ENCODE results near the gene CDK14. TPM values are rescaled to one million over a fixed set of nuclear protein-coding genes. Genes with fewer than 3 reads are reported as not detected.

The CDK14 gene
- total and polyA plus RNA-seq, 2 donors (not counting 1 experiment from before 2014, with no cell fraction given) = 42.1 to 167 TPM

DNA sequence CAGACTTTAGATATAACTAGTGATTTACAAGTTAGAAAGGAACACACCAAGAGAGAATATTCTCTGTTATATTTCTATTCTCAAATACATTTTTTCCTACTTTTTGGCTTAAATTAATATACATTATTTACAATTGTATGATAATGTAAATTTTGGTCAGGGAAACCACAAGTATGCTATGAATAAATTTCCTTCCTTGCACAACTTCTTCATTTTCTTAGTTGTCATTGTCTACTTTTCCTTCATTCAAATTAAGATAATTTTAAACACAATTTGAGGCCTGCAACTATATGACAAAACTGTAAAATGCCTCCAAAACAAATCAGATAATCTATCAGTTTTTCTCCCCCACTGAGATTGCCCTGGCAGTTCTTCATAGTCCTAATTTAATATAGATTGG, 131.3 kb downstream of the CDK14 start:
- intact Hi-C loops (cut with micrococcal nuclease) = loop anchor here (5.0 kb wide), 2 partner anchors 40 to 380 kb away; partner anchors contain the start of gene GTPBP10

DNA sequence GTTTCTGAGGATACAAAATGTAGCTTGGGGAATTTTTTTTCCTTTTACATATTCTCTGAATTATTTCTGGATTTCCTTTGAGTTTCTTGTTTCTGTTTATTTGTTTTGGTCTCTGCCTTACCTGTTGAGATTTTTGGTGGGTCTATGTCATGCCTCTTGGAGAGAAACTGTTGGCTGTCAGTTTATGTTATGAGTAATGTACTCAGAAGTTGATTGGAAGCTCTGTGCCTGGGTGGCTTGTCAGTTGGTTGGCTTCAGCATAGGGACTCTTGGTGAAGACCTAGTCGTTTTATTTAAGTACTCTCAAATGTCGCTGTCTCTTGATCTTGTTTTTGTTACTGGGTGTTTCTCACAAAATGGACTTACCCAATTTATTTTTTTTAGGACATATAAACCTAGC, 132.4 kb downstream of the CDK14 start:
- ChIA-PET POLR2A (no interaction called here), CTCF (interaction anchor here (0.6 to 0.7 kb wide), 3 partner anchors 21 to 117 kb away, joined by 3 to 4 read pairs (median 3); no protein-coding TSS in a partner anchor)
- DNase-seq = no peak
- Mint-ChIP-seq H3K4me1 (peaks cover 86% of the 10 kb centered on the region), H3K4me3 (peak overlapping the region; percentile 70), H3K9me3 (ENCODE audit: insufficient read depth) (peaks cover 14% of the 10 kb centered on the region), H3K27ac (peak overlapping the region; percentile 68), H3K27me3 (no peaks in the 10 kb centered on the region)
- no peaks in the 10 kb centered on the region for H4K20me1 ChIP-seq (ENCODE audit: control insufficient read depth, insufficient read depth, low read length, poor library complexity, severe bottlenecking)
- H3K36me3 ChIP-seq (replicated peaks in 1 of 2; ENCODE audit: control extremely low read depth in 1 of 2, control insufficient read depth in 1 of 2, extremely low read depth in 1 of 2, insufficient read depth in 2 of 2, low read length in 1 of 2) = peaks cover 0 to 3% of the 10 kb centered on the region in 2 experiments
- no peaks in the 10 kb centered on the region for H3K27me3 ChIP-seq (replicated peaks in 1 of 4; ENCODE audit: control extremely low read depth in 1 of 4, control insufficient read depth in 3 of 4, insufficient read depth in 4 of 4, low read length in 3 of 4)
- H3K4me2 ChIP-seq (replicated peaks; ENCODE audit: low read depth, low read length, poor library complexity, severe bottlenecking) = peak overlapping the region; percentile 80
- no peak for ATAC-seq (ENCODE audit: low read depth)
- intact Hi-C loops (cut with micrococcal nuclease) = loop anchor here (5.0 kb wide), 2 partner anchors 39 to 381 kb away; partner anchors contain the start of gene GTPBP10
- peaks cover 93% of the 10 kb centered on the region for H3K79me2 ChIP-seq (ENCODE audit: control insufficient read depth, insufficient read depth, low read length)
- peak overlapping the region in 1 of 5 experiments; percentile 59 for H3K4me3 ChIP-seq (ENCODE audit: control extremely low read depth in 1 of 5, extremely low read depth in 1 of 5, insufficient read depth in 1 of 5, low read depth in 2 of 5, low read length in 4 of 5)
- H3K9me3 ChIP-seq (ENCODE audit: control extremely low read depth in 1 of 3, control insufficient read depth in 2 of 3, insufficient read depth in 1 of 3, low read length in 2 of 3) = peaks cover 0 to 5% (median 0%) of the 10 kb centered on the region in 3 donors
- peak overlapping the region; percentile 39 to 84 for H3K27ac ChIP-seq (ENCODE audit: low read length in 2 of 2)
- no peak overlapping the region for H2AFZ ChIP-seq (ENCODE audit: insufficient read depth, low read depth, low read length, poor library complexity, severe bottlenecking)
- peaks cover 44 to 62% of the 10 kb centered on the region in 2 donors for H3K4me1 ChIP-seq (ENCODE audit: control insufficient read depth in 2 of 2, insufficient read depth in 2 of 2, low read length in 2 of 2)
- no CpG with 5 or more reads among the region's 2 CpGs for WGBS (ENCODE audit: insufficient coverage)
- TF ChIP-seq, protein P1, sequence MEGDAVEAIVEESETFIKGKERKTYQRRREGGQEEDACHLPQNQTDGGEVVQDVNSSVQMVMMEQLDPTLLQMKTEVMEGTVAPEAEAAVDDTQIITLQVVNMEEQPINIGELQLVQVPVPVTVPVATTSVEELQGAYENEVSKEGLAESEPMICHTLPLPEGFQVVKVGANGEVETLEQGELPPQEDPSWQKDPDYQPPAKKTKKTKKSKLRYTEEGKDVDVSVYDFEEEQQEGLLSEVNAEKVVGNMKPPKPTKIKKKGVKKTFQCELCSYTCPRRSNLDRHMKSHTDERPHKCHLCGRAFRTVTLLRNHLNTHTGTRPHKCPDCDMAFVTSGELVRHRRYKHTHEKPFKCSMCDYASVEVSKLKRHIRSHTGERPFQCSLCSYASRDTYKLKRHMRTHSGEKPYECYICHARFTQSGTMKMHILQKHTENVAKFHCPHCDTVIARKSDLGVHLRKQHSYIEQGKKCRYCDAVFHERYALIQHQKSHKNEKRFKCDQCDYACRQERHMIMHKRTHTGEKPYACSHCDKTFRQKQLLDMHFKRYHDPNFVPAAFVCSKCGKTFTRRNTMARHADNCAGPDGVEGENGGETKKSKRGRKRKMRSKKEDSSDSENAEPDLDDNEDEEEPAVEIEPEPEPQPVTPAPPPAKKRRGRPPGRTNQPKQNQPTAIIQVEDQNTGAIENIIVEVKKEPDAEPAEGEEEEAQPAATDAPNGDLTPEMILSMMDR (IDR thresholded peaks at IDR 0.05) = no peak
- TF ChIP-seq EZH2 (IDR thresholded peaks at IDR 0.05; ENCODE audit: borderline replicate concordance, insufficient read depth, low read depth, low read length, poor library complexity, severe bottlenecking) = no peak
- peak overlapping the region; percentile 29 for H3K9ac ChIP-seq (ENCODE audit: low read length)

More for the DNA sequence above, 131.3 kb downstream of the CDK14 start:
- Histone ChIP-seq H3K9me3 (ENCODE audit: control extremely low read depth in 1 of 3, control insufficient read depth in 2 of 3, insufficient read depth in 1 of 3, low read length in 2 of 3) (peaks cover 0 to 3% (median 0%) of the 10 kb centered on the region in 3 donors), H3K27me3 (replicated peaks in 1 of 4; ENCODE audit: control extremely low read depth in 1 of 4, control insufficient read depth in 3 of 4, insufficient read depth in 4 of 4, low read length in 3 of 4) (no peaks in the 10 kb centered on the region), H4K20me1 (ENCODE audit: control insufficient read depth, insufficient read depth, low read length, poor library complexity, severe bottlenecking) (no peaks in the 10 kb centered on the region), H3K27ac (ENCODE audit: low read length in 2 of 2) (peak overlapping the region; percentile 35 to 84), H3K36me3 (replicated peaks in 1 of 2; ENCODE audit: control extremely low read depth in 1 of 2, control insufficient read depth in 1 of 2, extremely low read depth in 1 of 2, insufficient read depth in 2 of 2, low read length in 1 of 2) (peaks cover 0 to 3% of the 10 kb centered on the region in 2 experiments), H3K9ac (ENCODE audit: low read length) (peak overlapping the region; percentile 55), H2AFZ (ENCODE audit: insufficient read depth, low read depth, low read length, poor library complexity, severe bottlenecking) (no peak overlapping the region), H3K4me3 (ENCODE audit: control extremely low read depth in 1 of 5, extremely low read depth in 1 of 5, insufficient read depth in 1 of 5, low read depth in 2 of 5, low read length in 4 of 5) (peak overlapping the region in 3 of 5 experiments; percentile 15 to 59 (median 36)), H3K4me2 (replicated peaks; ENCODE audit: low read depth, low read length, poor library complexity, severe bottlenecking) (peak overlapping the region; percentile 80), H3K4me1 (ENCODE audit: control insufficient read depth in 2 of 2, insufficient read depth in 2 of 2, low read length in 2 of 2) (peaks cover 50 to 73% of the 10 kb centered on the region in 2 donors), H3K79me2 (ENCODE audit: control insufficient read depth, insufficient read depth, low read length) (peaks cover 93% of the 10 kb centered on the region)
- Mint-ChIP-seq H3K4me3 (peak overlapping the region; percentile 79), H3K27ac (peak overlapping the region; percentile 85), H3K27me3 (no peaks in the 10 kb centered on the region), H3K9me3 (ENCODE audit: insufficient read depth) (peaks cover 4% of the 10 kb centered on the region), H3K4me1 (peaks cover 84% of the 10 kb centered on the region)
- CTCF ChIA-PET = no interaction called here
- TF ChIP-seq, protein P1 (IDR thresholded peaks at IDR 0.05) = no peak
- TF ChIP-seq EZH2 (IDR thresholded peaks at IDR 0.05; ENCODE audit: borderline replicate concordance, insufficient read depth, low read depth, low read length, poor library complexity, severe bottlenecking) = no peak
- ATAC-seq (ENCODE audit: low read depth) = no peak
- DNase-seq = no peak
- POLR2A ChIA-PET = no interaction called here
